Erythroblast (primary cell): ENCODE data around the gene ALG9.

Experiments used
- GATA1 ChIP-seq: IDR thresholded peaks from 2 replicates; pipeline ENCODE4 v1.6.1; 2011; ENCODE audit warnings: low read depth, mild to moderate bottlenecking, control low read depth, low read length, moderate library complexity
- POLR2A ChIP-seq: IDR thresholded peaks from 2 replicates; pipeline ENCODE4 v1.6.1; 2011; ENCODE audit warnings: mild to moderate bottlenecking, low read length

DNA sequence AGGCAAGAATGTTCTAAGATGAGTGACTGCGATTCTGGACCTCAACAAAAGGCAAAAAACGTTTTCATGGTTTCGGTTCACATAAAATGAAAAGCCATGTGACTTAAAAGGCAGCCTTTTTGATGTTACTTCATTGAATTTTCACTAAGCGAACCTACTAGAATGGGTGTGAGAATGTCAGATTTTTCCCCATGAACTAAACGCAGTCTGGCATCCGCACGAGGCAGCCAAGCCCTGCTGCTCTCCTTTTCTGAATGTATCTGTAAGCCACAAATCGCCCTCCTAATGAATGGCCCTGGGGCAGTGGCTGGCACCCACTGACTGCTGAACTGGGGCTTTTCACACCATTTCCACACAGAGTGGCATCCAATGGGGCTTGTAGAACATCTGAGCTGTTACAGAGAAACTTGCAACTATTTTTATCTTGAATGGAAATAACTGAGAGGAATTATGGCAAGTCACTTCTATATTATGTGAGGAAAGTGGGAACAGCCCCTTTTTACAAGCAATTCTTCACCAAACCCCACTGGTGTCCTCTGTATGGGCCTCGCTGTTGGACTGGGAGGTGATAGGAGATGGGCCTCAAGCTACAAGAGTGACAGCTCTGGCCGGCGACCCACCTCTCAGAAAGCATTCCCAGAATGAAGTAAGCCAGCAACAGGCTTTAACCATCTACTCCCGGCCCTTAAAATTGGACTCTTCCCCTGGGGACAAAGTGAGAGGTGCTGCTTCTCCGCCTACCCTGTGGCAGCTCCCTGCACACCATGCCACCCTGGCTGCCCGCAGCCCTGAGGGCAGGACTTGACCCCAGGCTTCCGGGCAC, 134.5 kb downstream of the ALG9 start:
- TF ChIP-seq POLR2A (no peak), GATA1 (no peak)
